ENCODE measurements around the gene MGMT.

- no peak for TF ChIP-seq SPI1 (IDR thresholded peaks at IDR 0.05; ENCODE audit: borderline replicate concordance, low read depth)
- no peak for TF ChIP-seq CTCF (IDR thresholded peaks at IDR 0.05; ENCODE audit: insufficient read depth, low read length)
Measured at GRCh38 chr10:129787557-129787956, 320.5 kb downstream of the MGMT start.
